OCI-LY1 (cell line): ENCODE measurements around the gene SLC17A3.

Experiments used
- H2AFZ ChIP-seq: fragments of 200-600 bp; sonication (generic), shearing (Covaris generic); 2 replicates; pipeline ENCODE4 v1.6.0; 2014; ENCODE audit warnings: antibody characterized with exemption, mild to moderate bottlenecking, low read length
- H3F3A ChIP-seq: fragments of 200-600 bp; sonication (generic), shearing (Covaris generic); 2 replicates; pipeline ENCODE4 v1.6.0; 2014; ENCODE audit warnings: mild to moderate bottlenecking, antibody characterized with exemption, low read length, moderate library complexity; ENCODE audit not compliant: insufficient read depth
- H3K27ac ChIP-seq: fragments of 200-600 bp; sonication (generic); 2 replicates; pipeline ENCODE4 v1.5.1; 2014; ENCODE audit warnings: low read length, mixed run types, mild to moderate bottlenecking, low read depth; ENCODE audit not compliant: poor library complexity, severe bottlenecking
- H3K27me3 ChIP-seq: fragments of 200-600 bp; sonication (generic); 2 replicates; pipeline ENCODE4 v1.6.0; 2014; ENCODE audit warnings: antibody characterized with exemption, mild to moderate bottlenecking, low read length, moderate library complexity; ENCODE audit not compliant: insufficient read depth
- H3K36me3 ChIP-seq: fragments of 200-600 bp; sonication (generic); 2 replicates; pipeline ENCODE4 v1.6.1; 2014; ENCODE audit warnings: mild to moderate bottlenecking, antibody characterized with exemption, low read length, moderate library complexity, mixed read lengths; ENCODE audit not compliant: insufficient read depth
- H3K4me1 ChIP-seq: fragments of 200-600 bp; sonication (generic); 2 replicates; pipeline ENCODE4 v1.5.1; 2014; ENCODE audit warnings: mild to moderate bottlenecking, low read length, moderate library complexity; ENCODE audit not compliant: insufficient read depth, severe bottlenecking
- H3K4me2 ChIP-seq: fragments of 200-600 bp; sonication (generic), shearing (Covaris generic); 2 replicates; pipeline ENCODE4 v1.6.1; 2014; ENCODE audit warnings: low read length
- H3K4me3 ChIP-seq: fragments of 200-600 bp; sonication (generic); 2 replicates; pipeline ENCODE4 v1.5.1; 2014; ENCODE audit warnings: low read length, low read depth, mild to moderate bottlenecking, mixed read lengths; ENCODE audit not compliant: poor library complexity, severe bottlenecking
- H3K79me2 ChIP-seq: fragments of 200-600 bp; shearing (Covaris generic); 2 replicates; pipeline ENCODE4 v1.6.1; 2016; ENCODE audit warnings: mixed run types, low read length, mixed read lengths; ENCODE audit not compliant: insufficient read depth
- H3K9ac ChIP-seq: fragments of 200-600 bp; sonication (generic), shearing (Covaris generic); 2 replicates; pipeline ENCODE4 v1.6.1; 2014; ENCODE audit warnings: mild to moderate bottlenecking, low read length, mixed read lengths
- H3K9me2 ChIP-seq: fragments of 200-600 bp; sonication (generic), shearing (Covaris generic); 2 replicates; pipeline ENCODE4 v1.6.1; 2014; ENCODE audit warnings: low read depth, mild to moderate bottlenecking, low read length, mixed read lengths
- H3K9me3 ChIP-seq: fragments of 200-600 bp; shearing (Covaris generic); 2 replicates; pipeline ENCODE4 v1.6.1; 2014; ENCODE audit warnings: low read length, mixed read lengths
- H4K20me1 ChIP-seq: fragments of 200-600 bp; sonication (generic), shearing (Covaris generic); 2 replicates; pipeline ENCODE4 v1.6.0; 2016; ENCODE audit warnings: mild to moderate bottlenecking, low read length; ENCODE audit not compliant: insufficient read depth
- EZH2 ChIP-seq: fragments of 200-600 bp; sonication (generic), shearing (Covaris generic); IDR thresholded peaks from 2 replicates; pipeline ENCODE4 v1.8.0; 2017; ENCODE audit warnings: borderline replicate concordance, mixed run types, mild to moderate bottlenecking, antibody characterized with exemption, low read length, moderate library complexity, mixed read lengths
- TF ChIP-seq, protein P1 (sequence below): fragments of 200-600 bp; sonication (generic), shearing (Covaris generic); IDR thresholded peaks from 2 replicates; pipeline ENCODE4 v1.5.1; 2017; ENCODE audit warnings: mild to moderate bottlenecking, antibody characterized with exemption, low read length, moderate library complexity, mixed read lengths

SLC17A3 gene

DNA sequence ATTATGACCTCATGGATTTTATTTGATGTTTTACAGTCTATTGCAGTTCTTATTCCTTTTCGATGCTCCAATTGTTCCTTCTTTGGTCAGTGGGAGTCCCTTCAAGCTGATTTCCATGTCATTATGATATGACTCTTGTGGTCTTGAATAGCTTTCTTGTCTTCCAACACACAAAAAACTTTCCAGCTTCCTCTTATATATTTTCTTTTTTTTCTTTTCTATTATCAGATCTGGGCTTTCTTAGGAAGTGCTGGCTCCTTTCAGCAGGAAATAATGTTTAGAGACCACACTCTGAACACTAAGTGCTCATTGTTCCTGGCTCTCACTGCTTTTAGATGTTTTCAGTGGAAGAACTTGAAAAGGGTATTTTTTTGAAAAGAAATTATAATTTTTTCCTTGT is 39.1 kb downstream of the SLC17A3 start:
- no peaks in the 10 kb centered on the region for H4K20me1 ChIP-seq
- no peaks in the 10 kb centered on the region for H3K36me3 ChIP-seq
- no peaks in the 10 kb centered on the region for H3K9me2 ChIP-seq
- H3K4me2 ChIP-seq = no peak overlapping the region
- H3K79me2 ChIP-seq = no peaks in the 10 kb centered on the region
- H3K4me3 ChIP-seq = no peak overlapping the region
- H3K27ac ChIP-seq = no peak overlapping the region
- no peaks in the 10 kb centered on the region for H3K9me3 ChIP-seq
- TF ChIP-seq EZH2 = no peak
- TF ChIP-seq, protein P1, sequence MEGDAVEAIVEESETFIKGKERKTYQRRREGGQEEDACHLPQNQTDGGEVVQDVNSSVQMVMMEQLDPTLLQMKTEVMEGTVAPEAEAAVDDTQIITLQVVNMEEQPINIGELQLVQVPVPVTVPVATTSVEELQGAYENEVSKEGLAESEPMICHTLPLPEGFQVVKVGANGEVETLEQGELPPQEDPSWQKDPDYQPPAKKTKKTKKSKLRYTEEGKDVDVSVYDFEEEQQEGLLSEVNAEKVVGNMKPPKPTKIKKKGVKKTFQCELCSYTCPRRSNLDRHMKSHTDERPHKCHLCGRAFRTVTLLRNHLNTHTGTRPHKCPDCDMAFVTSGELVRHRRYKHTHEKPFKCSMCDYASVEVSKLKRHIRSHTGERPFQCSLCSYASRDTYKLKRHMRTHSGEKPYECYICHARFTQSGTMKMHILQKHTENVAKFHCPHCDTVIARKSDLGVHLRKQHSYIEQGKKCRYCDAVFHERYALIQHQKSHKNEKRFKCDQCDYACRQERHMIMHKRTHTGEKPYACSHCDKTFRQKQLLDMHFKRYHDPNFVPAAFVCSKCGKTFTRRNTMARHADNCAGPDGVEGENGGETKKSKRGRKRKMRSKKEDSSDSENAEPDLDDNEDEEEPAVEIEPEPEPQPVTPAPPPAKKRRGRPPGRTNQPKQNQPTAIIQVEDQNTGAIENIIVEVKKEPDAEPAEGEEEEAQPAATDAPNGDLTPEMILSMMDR = no peak
- H3F3A ChIP-seq = no peaks in the 10 kb centered on the region
- H2AFZ ChIP-seq = no peak overlapping the region
- no peaks in the 10 kb centered on the region for H3K4me1 ChIP-seq
- no peaks in the 10 kb centered on the region; the same call in 1 of the 2 replicates for H3K27me3 ChIP-seq
- H3K9ac ChIP-seq = no peak overlapping the region

DNA sequence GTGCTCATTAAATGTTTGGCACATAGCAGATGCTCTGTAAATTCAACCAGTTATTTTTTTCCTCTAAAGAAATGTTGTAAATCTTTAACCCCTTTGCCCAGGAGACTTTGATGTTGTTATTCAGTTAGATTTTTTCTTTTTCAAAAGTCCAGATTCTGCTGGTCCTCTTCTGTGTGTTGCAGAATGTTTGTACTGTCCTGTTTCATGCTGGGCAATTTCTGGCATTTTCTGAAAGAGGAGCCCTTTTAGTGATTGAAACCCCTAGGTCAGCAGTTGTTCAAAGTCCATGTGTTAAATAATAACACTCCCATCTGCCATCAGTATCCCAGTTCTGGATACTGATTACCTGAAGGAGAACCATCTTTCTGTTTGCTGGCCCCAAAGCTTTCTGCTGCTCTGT is 40.9 kb downstream of the SLC17A3 start:
- no peak overlapping the region for H3K4me2 ChIP-seq
- no peak overlapping the region for H3K9ac ChIP-seq
- no peaks in the 10 kb centered on the region for H3K79me2 ChIP-seq
- no peaks in the 10 kb centered on the region for H3K4me1 ChIP-seq
- no peaks in the 10 kb centered on the region; the same call in 1 of the 2 replicates for H3K27me3 ChIP-seq
- H3F3A ChIP-seq = no peaks in the 10 kb centered on the region
- H2AFZ ChIP-seq = no peak overlapping the region
- H4K20me1 ChIP-seq = no peaks in the 10 kb centered on the region
- no peaks in the 10 kb centered on the region for H3K9me2 ChIP-seq
- H3K27ac ChIP-seq = no peak overlapping the region
- no peaks in the 10 kb centered on the region for H3K36me3 ChIP-seq
- no peak overlapping the region for H3K4me3 ChIP-seq
- no peaks in the 10 kb centered on the region for H3K9me3 ChIP-seq
- TF ChIP-seq, protein P1 = no peak
- no peak for TF ChIP-seq EZH2

DNA sequence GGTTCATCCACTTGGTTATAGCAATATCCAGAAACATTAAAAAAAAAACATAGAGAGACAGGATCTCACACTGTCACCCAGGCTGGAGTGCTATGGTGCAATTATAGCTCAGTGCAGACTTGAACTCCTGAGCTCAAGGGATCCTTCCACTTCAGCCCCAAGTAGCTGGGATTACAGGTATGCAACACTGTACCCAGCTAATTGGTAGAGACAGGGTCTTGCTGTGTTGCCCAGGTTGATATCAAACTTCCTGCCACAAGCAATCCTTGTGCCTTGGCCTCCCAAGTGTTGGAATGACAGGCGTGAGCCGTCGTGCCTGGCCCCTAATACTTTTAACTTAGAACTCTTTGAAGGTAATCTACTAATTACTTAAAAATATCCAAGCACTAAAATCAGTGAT is 41.4 kb downstream of the SLC17A3 start:
- Histone ChIP-seq H3K4me2 (no peak overlapping the region), H3K27ac (no peak overlapping the region), H4K20me1 (no peaks in the 10 kb centered on the region), H3K4me3 (no peak overlapping the region), H3K79me2 (no peaks in the 10 kb centered on the region), H3K9me2 (no peaks in the 10 kb centered on the region), H3K9me3 (no peaks in the 10 kb centered on the region), H2AFZ (no peak overlapping the region), H3K9ac (no peak overlapping the region), H3K36me3 (no peaks in the 10 kb centered on the region), H3K4me1 (no peaks in the 10 kb centered on the region), H3K27me3 (no peaks in the 10 kb centered on the region; the same call in 1 of the 2 replicates), H3F3A (no peaks in the 10 kb centered on the region)
- TF ChIP-seq, protein P1 = no peak
- TF ChIP-seq EZH2 = no peak
